GM21529 (cell line): Measurements from ENCODE around the gene NR5A1.

Source experiments
- ATAC-seq: cut with Tn5 transposase; IDR thresholded peaks from one replicate; pipeline ENCODE4 v1.9.1; 2021; ENCODE audit not compliant: unreplicated experiment

The NR5A1 gene

GRCh38 chr9:124485201-124485600, 22.0 kb downstream of the NR5A1 start:
- no peak for ATAC-seq

- no peak for ATAC-seq
Measured at GRCh38 chr9:124483481-124483880, 23.7 kb downstream of the NR5A1 start.

- ATAC-seq: no peak
Measured at GRCh38 chr9:124482431-124483031, 24.7 kb downstream of the NR5A1 start.

- no peak for ATAC-seq
Measured at GRCh38 chr9:124481115-124481514, 26.1 kb downstream of the NR5A1 start.

GRCh38 chr9:124480621-124480981, 26.6 kb downstream of the NR5A1 start:
- no peak for ATAC-seq

GRCh38 chr9:124479947-124480620, 27.1 kb downstream of the NR5A1 start:
- ATAC-seq: no peak

GRCh38 chr9:124479371-124479770, 27.8 kb downstream of the NR5A1 start:
- no peak for ATAC-seq

- no peak for ATAC-seq
Measured at GRCh38 chr9:124478354-124478753, 28.8 kb downstream of the NR5A1 start.

GRCh38 chr9:124477648-124478285, 29.4 kb downstream of the NR5A1 start:
- no peak for ATAC-seq

GRCh38 chr9:124477211-124477647, 30.0 kb downstream of the NR5A1 start:
- ATAC-seq: no peak

- no peak for ATAC-seq
Measured at GRCh38 chr9:124475868-124476690, 31.1 kb downstream of the NR5A1 start.

- ATAC-seq: no peak
Measured at GRCh38 chr9:124475158-124475867, 31.9 kb downstream of the NR5A1 start.

GRCh38 chr9:124474151-124474550, 33.0 kb downstream of the NR5A1 start:
- no peak for ATAC-seq

- no peak for ATAC-seq
Measured at GRCh38 chr9:124473310-124473709, 33.9 kb downstream of the NR5A1 start.

- no peak for ATAC-seq
Measured at GRCh38 chr9:124472770-124473169, 34.4 kb downstream of the NR5A1 start.

GRCh38 chr9:124471761-124472160, 35.4 kb downstream of the NR5A1 start:
- no peak for ATAC-seq

- no peak for ATAC-seq
Measured at GRCh38 chr9:124470726-124471125, 36.5 kb downstream of the NR5A1 start.

- ATAC-seq: no peak
Measured at GRCh38 chr9:124470306-124470705, 36.9 kb downstream of the NR5A1 start.

- ATAC-seq: no peak
Measured at GRCh38 chr9:124469011-124469832, 38.0 kb downstream of the NR5A1 start.
